HCT116 (cell line): ENCODE data around the gene RNF222. TPM values are rescaled to one million over a fixed set of nuclear protein-coding genes. Genes with fewer than 3 reads are reported as not detected.

ENCODE experiments used
- ATAC-seq: fragments of 200-7000 bp; cut with Tn5 transposase; 2 replicates; pipeline ENCODE4 v1.9.1; 2020; ENCODE audit warnings: mild to moderate bottlenecking, moderate library complexity
- BruUV-seq: library from RNA; stranded (reverse); fragments of 400-500 nt; replicated peaks from 2 replicates; lab custom pipeline; 2021; lab: Mats Ljungman, UMichigan
- CTCF ChIA-PET: fragments of 300-600 bp; sonication (Branson Sonifier 250); formaldehyde crosslinking; loops from one replicate; lab custom pipeline; 2021; ENCODE audit warnings: antibody characterized with exemption; lab: Charles Lee
- POLR2A ChIA-PET: fragments of 300-600, 350-600 bp; sonication (Branson Sonifier 250); formaldehyde crosslinking; loops from one replicate; lab custom pipeline; 2021; ENCODE audit warnings: antibody characterized with exemption; lab: Charles Lee
- RAD21 ChIA-PET, 2 experiments: fragments of 300-600 bp; sonication (Branson Sonifier 250); formaldehyde crosslinking; loops; one replicate each; lab custom pipeline; 2023; ENCODE audit warnings: low total read pairs in 2 of 2; ENCODE audit not compliant: uncharacterized antibody in 2 of 2, unreplicated experiment in 2 of 2, low non-redundant PET in 1 of 2; lab: Charles Lee
- DNase-seq: peaks from one replicate; pipeline ENCODE4 v3.0.0-alpha.2; 2010; ENCODE audit warnings: low read depth, low spot score
- H2AFZ ChIP-seq: fragments of 200-600 bp; shearing (Covaris generic), sonication (generic); 2 replicates; pipeline ENCODE4 v1.6.1; 2017; ENCODE audit warnings: low read depth, mixed run types, mixed read lengths, antibody characterized with exemption, low read length; ENCODE audit not compliant: poor library complexity, severe bottlenecking
- H3K27ac ChIP-seq: 2 replicates; pipeline ENCODE4 v1.5.1; 2012; ENCODE audit warnings: low read depth, low read length
- H3K27me3 ChIP-seq: fragments of 200-600 bp; sonication (generic); 2 replicates; pipeline ENCODE4 v1.6.1; 2016; ENCODE audit warnings: mixed run types, low read length, mixed read lengths; ENCODE audit not compliant: insufficient read depth
- H3K36me3 ChIP-seq, 2 experiments: fragments of 200-500 bp in 1 of 2; fragments of 200-600 bp in 1 of 2; sonication (Bioruptor generic) in 1 of 2; sonication (generic) in 1 of 2; 2 replicates each; pipeline versions ENCODE4 v1.5.1 to v1.6.1; 2014 to 2016; ENCODE audit warnings: low read length in 2 of 2, inconsistent platforms in 1 of 2, mixed read lengths in 1 of 2, mixed run types in 1 of 2; ENCODE audit not compliant: insufficient read depth in 2 of 2, control insufficient read depth in 1 of 2
- H3K4me1 ChIP-seq, 2 experiments: fragments of 200-600 bp in 1 of 2; sonication (generic) in 1 of 2; 2 replicates each; pipeline versions ENCODE4 v1.5.1 to v1.6.1; 2012 to 2017; ENCODE audit warnings: low read length in 2 of 2, inconsistent platforms in 1 of 2, mild to moderate bottlenecking in 1 of 2, mixed read lengths in 1 of 2, mixed run types in 1 of 2, moderate library complexity in 1 of 2; ENCODE audit not compliant: insufficient read depth in 2 of 2, control insufficient read depth in 1 of 2
- H3K4me2 ChIP-seq: fragments of 200-600 bp; sonication (generic); 2 replicates; pipeline ENCODE4 v1.6.1; 2017; ENCODE audit warnings: mixed run types, low read length, mixed read lengths
- H3K4me3 ChIP-seq, 2 experiments: fragments of 200-600 bp in 1 of 2; sonication (generic) in 1 of 2; replicated peaks in 1 of 2; 2 replicates each; pipeline ENCODE4 v1.5.1; 2011 to 2016; ENCODE audit warnings: low read length in 2 of 2, control low read depth in 1 of 2, low read depth in 1 of 2, mild to moderate bottlenecking in 1 of 2, mixed read lengths in 1 of 2, mixed run types in 1 of 2
- H3K79me2 ChIP-seq: fragments of 200-600 bp; sonication (generic); 2 replicates; pipeline ENCODE4 v1.6.1; 2017; ENCODE audit warnings: mild to moderate bottlenecking, mixed run types, low read length, moderate library complexity, mixed read lengths; ENCODE audit not compliant: insufficient read depth
- H3K9ac ChIP-seq: fragments of 200-600 bp; sonication (generic); 2 replicates; pipeline ENCODE4 v1.6.1; 2016; ENCODE audit warnings: low read length, mixed read lengths
- H3K9me2 ChIP-seq: fragments of 200-600 bp; sonication (generic), shearing (Covaris generic); 2 replicates; pipeline ENCODE4 v1.6.1; 2017; ENCODE audit warnings: mixed run types, mild to moderate bottlenecking, moderate library complexity; ENCODE audit not compliant: insufficient read depth
- H3K9me3 ChIP-seq, 2 experiments: fragments of 200-500 bp in 1 of 2; fragments of 200-600 bp in 1 of 2; sonication (Bioruptor generic) in 1 of 2; sonication (generic) in 1 of 2; 2 replicates each; pipeline ENCODE4 v1.6.1; 2014 to 2017; ENCODE audit warnings: low read length in 2 of 2, mixed read lengths in 2 of 2, inconsistent platforms in 1 of 2, low read depth in 1 of 2, mild to moderate bottlenecking in 1 of 2, mixed run types in 1 of 2, moderate library complexity in 1 of 2; ENCODE audit not compliant: control insufficient read depth in 1 of 2, insufficient read depth in 1 of 2
- H4K20me1 ChIP-seq: fragments of 200-600 bp; sonication (generic), shearing (Covaris generic); 2 replicates; pipeline ENCODE4 v1.6.1; 2017; ENCODE audit warnings: mixed run types, mild to moderate bottlenecking, moderate library complexity; ENCODE audit not compliant: insufficient read depth
- ATF3 ChIP-seq: IDR thresholded peaks from 2 replicates; pipeline ENCODE4 v1.6.1; 2012
- CEBPB ChIP-seq: IDR thresholded peaks from 2 replicates; pipeline ENCODE4 v1.6.1; 2012; ENCODE audit warnings: low read depth
- EGR1 ChIP-seq: IDR thresholded peaks from 2 replicates; pipeline ENCODE4 v1.6.1; 2012; ENCODE audit warnings: low read depth
- ELF1 ChIP-seq: IDR thresholded peaks from 2 replicates; pipeline ENCODE4 v1.6.1; 2012; ENCODE audit warnings: low read depth, borderline replicate concordance
- EZH2 ChIP-seq: fragments of 200-600 bp; sonication (generic); IDR thresholded peaks from 2 replicates; pipeline ENCODE4 v1.6.1; 2017; ENCODE audit warnings: antibody characterized with exemption, mixed run types
- EZH2phosphoT487 ChIP-seq: fragments of 200-600 bp; IDR thresholded peaks from 2 replicates; pipeline ENCODE4 v1.6.1; 2018; ENCODE audit warnings: antibody characterized with exemption, borderline replicate concordance
- JUND ChIP-seq: IDR thresholded peaks from 2 replicates; pipeline ENCODE4 v1.6.1; 2012
- POLR2A ChIP-seq: IDR thresholded peaks from 2 replicates; pipeline ENCODE4 v1.7.0; 2011; ENCODE audit warnings: borderline replicate concordance; ENCODE audit not compliant: insufficient read depth, insufficient read length; ENCODE audit errors: extremely low read depth
- RAD21 ChIP-seq: IDR thresholded peaks from 2 replicates; pipeline ENCODE4 v1.6.1; 2012; ENCODE audit warnings: low read depth, mild to moderate bottlenecking
- REST ChIP-seq: IDR thresholded peaks from 2 replicates; pipeline ENCODE4 v1.6.1; 2012; ENCODE audit warnings: low read depth
- SIN3A ChIP-seq: IDR thresholded peaks from 2 replicates; pipeline ENCODE4 v1.6.1; 2012; ENCODE audit warnings: low read depth
- SRF ChIP-seq: IDR thresholded peaks from 2 replicates; pipeline ENCODE4 v1.6.1; 2012; ENCODE audit warnings: low read depth
- TCF7L2 ChIP-seq: IDR thresholded peaks from 2 replicates; pipeline ENCODE4 v1.7.0; 2011; ENCODE audit warnings: borderline replicate concordance, inconsistent platforms; ENCODE audit not compliant: insufficient read depth, insufficient read length; ENCODE audit errors: extremely low read depth
- YY1 ChIP-seq: IDR thresholded peaks from 2 replicates; pipeline ENCODE4 v1.6.1; 2011; ENCODE audit warnings: low read length, low read depth, moderate library complexity, mild to moderate bottlenecking; ENCODE audit not compliant: insufficient replicate concordance; ENCODE audit errors: extremely low read depth
- ZFX ChIP-seq: fragments of 450-650 bp; IDR thresholded peaks from 2 replicates; pipeline ENCODE4 v1.6.1; 2017
- ZNF274 ChIP-seq: fragments of 200-500 bp; sonication (Bioruptor generic); IDR thresholded peaks from 2 replicates; pipeline ENCODE4 v1.6.1; 2014; ENCODE audit warnings: mild to moderate bottlenecking, low read depth, low read length, inconsistent platforms
- intact Hi-C: fragments of 100-400 bp; cut with micrococcal nuclease; formaldehyde crosslinking; loops from 2 replicates; pipeline ENCODE4 v1.10.0; 2022
- total RNA-seq: library from RNA; stranded (reverse); gene quantifications from one replicate; pipeline ENCODE4 v1.2.1, GENCODE V29; 2021; ENCODE audit not compliant: unreplicated experiment
- TF ChIP-seq, protein P1 (sequence below): IDR thresholded peaks from 2 replicates; pipeline ENCODE4 v1.6.1; 2012
- TF ChIP-seq, protein P2 (sequence below), 3 experiments: fragments of 200-600 bp in 1 of 3; sonication (generic) in 1 of 3; IDR thresholded peaks in 2 of 3; conservative IDR thresholded peaks in 1 of 3; 2 replicates each; pipeline ENCODE4 v1.5.1; 2012 to 2017; ENCODE audit warnings: low read depth in 2 of 3, low read length in 2 of 3, antibody characterized with exemption in 1 of 3, borderline replicate concordance in 1 of 3, control low read depth in 1 of 3, mild to moderate bottlenecking in 1 of 3, mixed read lengths in 1 of 3, mixed run types in 1 of 3, moderate library complexity in 1 of 3; ENCODE audit not compliant: insufficient read depth in 1 of 3
- TF ChIP-seq, protein P3 (sequence below): IDR thresholded peaks from 2 replicates; pipeline ENCODE4 v1.6.1; 2011; ENCODE audit warnings: mild to moderate bottlenecking, low read length, moderate library complexity; ENCODE audit not compliant: insufficient replicate concordance; ENCODE audit errors: extremely low read depth

Gene RNF222
- total RNA-seq, 1 experiment from 2014 or later = not detected

DNA sequence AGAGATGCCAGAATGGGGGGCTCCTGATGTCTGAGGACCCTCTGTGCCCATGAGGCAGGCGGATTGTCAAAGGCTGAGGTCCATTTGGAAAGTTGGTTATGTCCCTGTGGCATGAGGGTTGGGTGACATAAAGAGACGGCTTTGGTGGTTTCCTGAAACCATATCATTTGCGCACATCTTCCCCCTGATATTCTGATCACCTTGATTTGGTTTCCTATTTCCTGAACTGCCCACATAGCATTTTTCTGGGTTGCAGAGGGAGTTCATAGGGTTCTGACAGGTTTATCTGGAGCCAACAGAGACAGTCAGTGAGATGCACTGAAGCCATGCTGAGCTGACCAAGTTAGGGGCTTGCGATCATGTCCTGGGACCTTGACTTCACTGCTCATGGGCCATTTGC, 15.7 kb upstream of the RNF222 start:
- TF ChIP-seq ELF1 = no peak
- no peak for TF ChIP-seq SIN3A
- TF ChIP-seq YY1 = no peak
- TF ChIP-seq EZH2phosphoT487 = no peak
- TF ChIP-seq SRF = no peak
- TF ChIP-seq, protein P1, sequence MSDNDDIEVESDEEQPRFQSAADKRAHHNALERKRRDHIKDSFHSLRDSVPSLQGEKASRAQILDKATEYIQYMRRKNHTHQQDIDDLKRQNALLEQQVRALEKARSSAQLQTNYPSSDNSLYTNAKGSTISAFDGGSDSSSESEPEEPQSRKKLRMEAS = no peak
- TF ChIP-seq REST = no peak
- no peak for TF ChIP-seq RAD21
- no peak for TF ChIP-seq EZH2
- no peak for TF ChIP-seq POLR2A
- TF ChIP-seq ATF3 = no peak
- no peak for TF ChIP-seq ZNF274
- no peak for TF ChIP-seq TCF7L2
- TF ChIP-seq JUND = no peak
- TF ChIP-seq EGR1 = no peak
- TF ChIP-seq, protein P2, sequence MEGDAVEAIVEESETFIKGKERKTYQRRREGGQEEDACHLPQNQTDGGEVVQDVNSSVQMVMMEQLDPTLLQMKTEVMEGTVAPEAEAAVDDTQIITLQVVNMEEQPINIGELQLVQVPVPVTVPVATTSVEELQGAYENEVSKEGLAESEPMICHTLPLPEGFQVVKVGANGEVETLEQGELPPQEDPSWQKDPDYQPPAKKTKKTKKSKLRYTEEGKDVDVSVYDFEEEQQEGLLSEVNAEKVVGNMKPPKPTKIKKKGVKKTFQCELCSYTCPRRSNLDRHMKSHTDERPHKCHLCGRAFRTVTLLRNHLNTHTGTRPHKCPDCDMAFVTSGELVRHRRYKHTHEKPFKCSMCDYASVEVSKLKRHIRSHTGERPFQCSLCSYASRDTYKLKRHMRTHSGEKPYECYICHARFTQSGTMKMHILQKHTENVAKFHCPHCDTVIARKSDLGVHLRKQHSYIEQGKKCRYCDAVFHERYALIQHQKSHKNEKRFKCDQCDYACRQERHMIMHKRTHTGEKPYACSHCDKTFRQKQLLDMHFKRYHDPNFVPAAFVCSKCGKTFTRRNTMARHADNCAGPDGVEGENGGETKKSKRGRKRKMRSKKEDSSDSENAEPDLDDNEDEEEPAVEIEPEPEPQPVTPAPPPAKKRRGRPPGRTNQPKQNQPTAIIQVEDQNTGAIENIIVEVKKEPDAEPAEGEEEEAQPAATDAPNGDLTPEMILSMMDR (IDR thresholded peaks at IDR 0.05 in 2 of 3, conservative IDR thresholded peaks at IDR 0.05 in 1 of 3; ENCODE audit: borderline replicate concordance in 1 of 3, insufficient read depth in 1 of 3, low read depth in 2 of 3, low read length in 2 of 3) = no peak
- TF ChIP-seq ZFX = no peak
- TF ChIP-seq, protein P3, sequence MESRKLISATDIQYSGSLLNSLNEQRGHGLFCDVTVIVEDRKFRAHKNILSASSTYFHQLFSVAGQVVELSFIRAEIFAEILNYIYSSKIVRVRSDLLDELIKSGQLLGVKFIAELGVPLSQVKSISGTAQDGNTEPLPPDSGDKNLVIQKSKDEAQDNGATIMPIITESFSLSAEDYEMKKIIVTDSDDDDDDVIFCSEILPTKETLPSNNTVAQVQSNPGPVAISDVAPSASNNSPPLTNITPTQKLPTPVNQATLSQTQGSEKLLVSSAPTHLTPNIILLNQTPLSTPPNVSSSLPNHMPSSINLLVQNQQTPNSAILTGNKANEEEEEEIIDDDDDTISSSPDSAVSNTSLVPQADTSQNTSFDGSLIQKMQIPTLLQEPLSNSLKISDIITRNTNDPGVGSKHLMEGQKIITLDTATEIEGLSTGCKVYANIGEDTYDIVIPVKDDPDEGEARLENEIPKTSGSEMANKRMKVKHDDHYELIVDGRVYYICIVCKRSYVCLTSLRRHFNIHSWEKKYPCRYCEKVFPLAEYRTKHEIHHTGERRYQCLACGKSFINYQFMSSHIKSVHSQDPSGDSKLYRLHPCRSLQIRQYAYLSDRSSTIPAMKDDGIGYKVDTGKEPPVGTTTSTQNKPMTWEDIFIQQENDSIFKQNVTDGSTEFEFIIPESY = no peak
- no peak for TF ChIP-seq CEBPB
- ATAC-seq (no peak), DNase-seq (no peak)
- Histone ChIP-seq H3K4me3 (no peak overlapping the region), H3K9me2 (no peaks in the 10 kb centered on the region), H3K9me3 (no peaks in the 10 kb centered on the region), H3K36me3 (no peaks in the 10 kb centered on the region), H3K79me2 (no peaks in the 10 kb centered on the region), H3K4me1 (peaks cover 4 to 20% of the 10 kb centered on the region in 2 experiments; a peak in 3 of 4 replicates), H2AFZ (no peak overlapping the region), H4K20me1 (no peaks in the 10 kb centered on the region), H3K27ac (no peak overlapping the region), H3K27me3 (peaks cover 6% of the 10 kb centered on the region; the same call in 1 of the 2 replicates), H3K9ac (no peak overlapping the region), H3K4me2 (no peak overlapping the region)
- BruUV-seq = no TSS peak
- intact Hi-C loops = no loop called here
- ChIA-PET RAD21 (no interaction called here), POLR2A (no interaction called here), CTCF (no interaction called here)
